ENCODE results near the gene CNTNAP2. TPM values are rescaled to one million over a fixed set of nuclear protein-coding genes. Genes with fewer than 3 reads are reported as not detected.

CNTNAP2 gene
- total RNA-seq, 2 donors from 2014 or later, result 171 to 228 TPM

GRCh38 chr7:147477526-147477925 is 1360.9 kb downstream of the CNTNAP2 start:
- Mint-ChIP-seq H3K36me3 (ENCODE audit: low read depth) (no peaks in the 10 kb centered on the region), H3K4me3 (no peak overlapping the region), H3K27ac (no peak overlapping the region), H3K9me3 (no peaks in the 10 kb centered on the region), H3K27me3 (ENCODE audit: insufficient read depth) (peaks cover 2% of the 10 kb centered on the region), H3K4me1 (no peaks in the 10 kb centered on the region)
- Histone ChIP-seq H3K4me3 (ENCODE audit: low read length) (no peak overlapping the region), H3K9me3 (ENCODE audit: control insufficient read depth, low read length) (no peaks in the 10 kb centered on the region), H3K27ac (ENCODE audit: low read depth, low read length) (no peak overlapping the region), H3K36me3 (ENCODE audit: control insufficient read depth, insufficient read depth, low read length) (no peaks in the 10 kb centered on the region), H3K9ac (ENCODE audit: extremely low read depth, low read length, poor library complexity, severe bottlenecking) (no peak overlapping the region), H3K4me1 (ENCODE audit: control insufficient read depth, insufficient read depth, low read length) (no peaks in the 10 kb centered on the region), H3K27me3 (ENCODE audit: control insufficient read depth, insufficient read depth, low read length, poor library complexity, severe bottlenecking) (no peaks in the 10 kb centered on the region)
- 87 to 97% methylated on average over 2 to 3 of the region's 3 CpGs for WGBS, 2 experiments (ENCODE audit: insufficient coverage in 1 of 2, insufficient read length in 1 of 2)
- no peak for DNase-seq
- TF ChIP-seq CTCF (conservative IDR thresholded peaks at IDR 0.05), result no peak

- Histone ChIP-seq H3K27me3 (ENCODE audit: control insufficient read depth, insufficient read depth, low read length, poor library complexity, severe bottlenecking) (no peaks in the 10 kb centered on the region), H3K36me3 (ENCODE audit: control insufficient read depth, insufficient read depth, low read length) (no peaks in the 10 kb centered on the region), H3K4me3 (ENCODE audit: low read length) (no peak overlapping the region), H3K9ac (ENCODE audit: extremely low read depth, low read length, poor library complexity, severe bottlenecking) (no peak overlapping the region), H3K27ac (ENCODE audit: low read depth, low read length) (no peak overlapping the region), H3K9me3 (ENCODE audit: control insufficient read depth, low read length) (no peaks in the 10 kb centered on the region), H3K4me1 (ENCODE audit: control insufficient read depth, insufficient read depth, low read length) (no peaks in the 10 kb centered on the region)
- DNase-seq, result no peak
- peaks cover 2% of the 10 kb centered on the region for H3K27me3 Mint-ChIP-seq (ENCODE audit: insufficient read depth)
- H3K36me3 Mint-ChIP-seq (ENCODE audit: low read depth), result no peaks in the 10 kb centered on the region
- no peak overlapping the region for H3K27ac Mint-ChIP-seq
- no peaks in the 10 kb centered on the region for H3K9me3 Mint-ChIP-seq
- no peaks in the 10 kb centered on the region for H3K4me1 Mint-ChIP-seq
- no peak overlapping the region for H3K4me3 Mint-ChIP-seq
- no peak for TF ChIP-seq CTCF (conservative IDR thresholded peaks at IDR 0.05)
- 88 to 90% methylated on average over 3 of the region's 3 CpGs for WGBS, 2 experiments (ENCODE audit: insufficient coverage in 1 of 2, insufficient read length in 1 of 2)
Observed at GRCh38 chr7:147478796-147479195, 1362.2 kb downstream of the CNTNAP2 start.

GRCh38 chr7:147483634-147484292 is 1367.2 kb downstream of the CNTNAP2 start:
- no peak for TF ChIP-seq CTCF (conservative IDR thresholded peaks at IDR 0.05)
- Mint-ChIP-seq H3K4me1 (no peaks in the 10 kb centered on the region), H3K36me3 (ENCODE audit: low read depth) (no peaks in the 10 kb centered on the region), H3K27me3 (ENCODE audit: insufficient read depth) (no peaks in the 10 kb centered on the region), H3K9me3 (no peaks in the 10 kb centered on the region), H3K27ac (no peak overlapping the region), H3K4me3 (no peak overlapping the region)
- no peak overlapping the region for H3K27ac ChIP-seq (ENCODE audit: low read depth, low read length)
- DNase-seq, result no peak
- WGBS, 2 experiments (ENCODE audit: insufficient coverage in 1 of 2, insufficient read length in 1 of 2), result 88 to 95% methylated on average over 3 to 5 of the region's 6 CpGs
- H3K9me3 ChIP-seq (ENCODE audit: control insufficient read depth, low read length), result no peaks in the 10 kb centered on the region
- H3K9ac ChIP-seq (ENCODE audit: extremely low read depth, low read length, poor library complexity, severe bottlenecking), result no peak overlapping the region
- no peaks in the 10 kb centered on the region for H3K4me1 ChIP-seq (ENCODE audit: control insufficient read depth, insufficient read depth, low read length)
- H3K36me3 ChIP-seq (ENCODE audit: control insufficient read depth, insufficient read depth, low read length), result no peaks in the 10 kb centered on the region
- H3K4me3 ChIP-seq (ENCODE audit: low read length), result no peak overlapping the region
- no peaks in the 10 kb centered on the region for H3K27me3 ChIP-seq (ENCODE audit: control insufficient read depth, insufficient read depth, low read length, poor library complexity, severe bottlenecking)
